ENCODE data around the gene WNK3.

Gene WNK3

GRCh38 chrX:54294306-54294705, 63.5 kb downstream of the WNK3 start:
- in situ Hi-C loops (cut with HindIII; ENCODE audit: low sequenced_read_pairs) = no loop called here
- no peak overlapping the region for H3K4me3 ChIP-seq (ENCODE audit: low read depth, low read length)
- no peak for TF ChIP-seq CTCF (IDR thresholded peaks at IDR 0.05; ENCODE audit: low read depth, low read length)
- DNase-seq (ENCODE audit: low read depth, low spot score) = no peak

- in situ Hi-C loops (cut with HindIII; ENCODE audit: low sequenced_read_pairs) = no loop called here
- H3K4me3 ChIP-seq (ENCODE audit: low read depth, low read length) = no peak overlapping the region
- no peak for DNase-seq (ENCODE audit: low read depth, low spot score)
- no peak for TF ChIP-seq CTCF (IDR thresholded peaks at IDR 0.05; ENCODE audit: low read depth, low read length)
Measured at GRCh38 chrX:54292755-54293154, 65.1 kb downstream of the WNK3 start.

GRCh38 chrX:54291758-54292157, 66.1 kb downstream of the WNK3 start:
- DNase-seq (ENCODE audit: low read depth, low spot score) = no peak
- in situ Hi-C loops (cut with HindIII; ENCODE audit: low sequenced_read_pairs) = no loop called here
- no peak overlapping the region for H3K4me3 ChIP-seq (ENCODE audit: low read depth, low read length)
- no peak for TF ChIP-seq CTCF (IDR thresholded peaks at IDR 0.05; ENCODE audit: low read depth, low read length)

GRCh38 chrX:54288968-54289367, 68.9 kb downstream of the WNK3 start:
- in situ Hi-C loops (cut with HindIII; ENCODE audit: low sequenced_read_pairs) = no loop called here
- DNase-seq (ENCODE audit: low read depth, low spot score) = no peak
- TF ChIP-seq CTCF (IDR thresholded peaks at IDR 0.05; ENCODE audit: low read depth, low read length) = no peak
- no peak overlapping the region for H3K4me3 ChIP-seq (ENCODE audit: low read depth, low read length)

- no peak for TF ChIP-seq CTCF (IDR thresholded peaks at IDR 0.05; ENCODE audit: low read depth, low read length)
- no peak overlapping the region for H3K4me3 ChIP-seq (ENCODE audit: low read depth, low read length)
- no peak for DNase-seq (ENCODE audit: low read depth, low spot score)
- in situ Hi-C loops (cut with HindIII; ENCODE audit: low sequenced_read_pairs) = no loop called here
Measured at GRCh38 chrX:54288277-54288676, 69.6 kb downstream of the WNK3 start.

- H3K4me3 ChIP-seq (ENCODE audit: low read depth, low read length) = no peak overlapping the region
- in situ Hi-C loops (cut with HindIII; ENCODE audit: low sequenced_read_pairs) = no loop called here
- no peak for TF ChIP-seq CTCF (IDR thresholded peaks at IDR 0.05; ENCODE audit: low read depth, low read length)
- DNase-seq (ENCODE audit: low read depth, low spot score) = no peak
Measured at GRCh38 chrX:54281676-54282075, 76.2 kb downstream of the WNK3 start.

- no peak for DNase-seq (ENCODE audit: low read depth, low spot score)
- no peak overlapping the region for H3K4me3 ChIP-seq (ENCODE audit: low read depth, low read length)
- TF ChIP-seq CTCF (IDR thresholded peaks at IDR 0.05; ENCODE audit: low read depth, low read length) = no peak
- in situ Hi-C loops (cut with HindIII; ENCODE audit: low sequenced_read_pairs) = no loop called here
Measured at GRCh38 chrX:54280466-54280865, 77.4 kb downstream of the WNK3 start.

Measured in astrocyte of the spinal cord (primary cell).